Ishikawa (cell line): ENCODE measurements around the gene RFT1.
A peak's percentile ranks its signal among the peaks of the same experiment; 100 is the strongest.

Source experiments
- CEBPB ChIP-seq: IDR thresholded peaks from 2 replicates; pipeline ENCODE4 v1.6.1; 2012
- CREB1 ChIP-seq: IDR thresholded peaks from 2 replicates; pipeline ENCODE4 v1.6.1; 2012; ENCODE audit warnings: low read depth
- EGR1 ChIP-seq: IDR thresholded peaks from 2 replicates; pipeline ENCODE4 v1.6.1; 2012
- EP300 ChIP-seq: IDR thresholded peaks from 2 replicates; pipeline ENCODE4 v1.6.1; 2012; ENCODE audit warnings: borderline replicate concordance
- FOXM1 ChIP-seq: IDR thresholded peaks from 2 replicates; pipeline ENCODE4 v1.6.1; 2012; ENCODE audit warnings: low read depth, borderline replicate concordance
- MAX ChIP-seq: IDR thresholded peaks from 2 replicates; pipeline ENCODE4 v1.6.1; 2012
- NFIC ChIP-seq: IDR thresholded peaks from 2 replicates; pipeline ENCODE4 v1.6.1; 2012
- RAD21 ChIP-seq: IDR thresholded peaks from 2 replicates; pipeline ENCODE4 v1.6.1; 2012; ENCODE audit warnings: low read depth
- REST ChIP-seq: IDR thresholded peaks from 2 replicates; pipeline ENCODE4 v1.6.1; 2012; ENCODE audit warnings: low read depth, mild to moderate bottlenecking
- TAF1 ChIP-seq: IDR thresholded peaks from 2 replicates; pipeline ENCODE4 v1.6.1; 2012; ENCODE audit warnings: low read depth, mild to moderate bottlenecking
- TCF12 ChIP-seq: IDR thresholded peaks from 2 replicates; pipeline ENCODE4 v1.6.1; 2012; ENCODE audit warnings: low read depth
- TEAD4 ChIP-seq: IDR thresholded peaks from 2 replicates; pipeline ENCODE4 v1.6.1; 2012
- YY1 ChIP-seq: IDR thresholded peaks from 2 replicates; pipeline ENCODE4 v1.6.1; 2012; ENCODE audit warnings: low read depth
- ZBTB7A ChIP-seq: IDR thresholded peaks from 2 replicates; pipeline ENCODE4 v1.6.1; 2012; ENCODE audit warnings: low read depth
- TF ChIP-seq, protein P1 (sequence below): IDR thresholded peaks from 2 replicates; pipeline ENCODE4 v1.6.1; 2012

The RFT1 gene

GRCh38 chr3:53074366-53074696, 55.9 kb downstream of the RFT1 start:
- TF ChIP-seq EGR1 (no peak), TAF1 (no peak), NFIC (no peak), TCF12 (no peak), CEBPB (no peak), YY1 (no peak), FOXM1 (no peak), EP300 (no peak), TEAD4 (no peak), CREB1 (no peak), ZBTB7A (no peak), REST (no peak)

DNA sequence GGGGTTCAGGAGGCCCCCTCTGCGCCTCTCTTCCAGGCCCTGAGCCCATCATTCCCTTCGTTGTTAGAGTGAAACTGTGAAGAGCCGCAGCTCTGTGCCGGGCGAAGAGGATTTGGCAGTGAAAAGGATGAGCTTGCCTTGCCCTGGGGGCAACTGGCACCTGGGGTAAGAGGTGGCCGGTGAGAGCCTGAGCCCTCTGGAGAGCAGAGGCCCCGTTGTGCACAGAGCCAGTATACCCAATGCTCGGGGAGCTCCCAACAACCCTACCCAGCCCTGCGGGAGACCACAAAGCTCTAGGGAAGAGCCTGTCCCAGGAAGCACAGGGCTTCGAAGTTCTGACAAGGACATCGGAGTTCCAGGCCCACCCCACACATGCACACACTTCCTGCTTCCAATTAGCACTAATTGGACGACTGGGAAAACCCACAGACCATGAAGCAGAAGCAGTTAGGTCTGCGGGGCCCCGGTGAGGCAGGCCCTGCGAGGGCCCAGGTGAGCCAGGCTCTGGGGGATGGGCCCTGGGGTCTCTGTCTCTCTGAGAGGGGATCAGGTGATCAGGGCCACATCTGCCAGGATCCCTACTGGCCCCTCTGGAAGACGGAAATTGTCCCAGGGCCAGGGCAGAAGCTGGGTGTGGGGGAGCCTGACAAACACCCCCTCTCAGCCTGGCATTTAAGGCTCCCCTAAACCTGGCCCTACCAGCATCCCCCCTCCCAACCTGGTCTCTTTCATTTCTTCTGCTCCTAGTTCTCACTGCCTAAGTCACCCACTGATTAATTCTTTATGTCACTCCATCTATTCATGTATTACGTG, 56.5 kb downstream of the RFT1 start:
- TF ChIP-seq, protein P1, sequence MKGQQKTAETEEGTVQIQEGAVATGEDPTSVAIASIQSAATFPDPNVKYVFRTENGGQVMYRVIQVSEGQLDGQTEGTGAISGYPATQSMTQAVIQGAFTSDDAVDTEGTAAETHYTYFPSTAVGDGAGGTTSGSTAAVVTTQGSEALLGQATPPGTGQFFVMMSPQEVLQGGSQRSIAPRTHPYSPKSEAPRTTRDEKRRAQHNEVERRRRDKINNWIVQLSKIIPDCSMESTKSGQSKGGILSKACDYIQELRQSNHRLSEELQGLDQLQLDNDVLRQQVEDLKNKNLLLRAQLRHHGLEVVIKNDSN: no peak
- TF ChIP-seq CREB1: no peak
- TF ChIP-seq NFIC: no peak
- TF ChIP-seq ZBTB7A: no peak
- TF ChIP-seq FOXM1: no peak
- TF ChIP-seq TAF1: no peak
- no peak for TF ChIP-seq REST
- TF ChIP-seq TEAD4: no peak
- TF ChIP-seq TCF12: no peak
- no peak for TF ChIP-seq YY1
- TF ChIP-seq RAD21: no peak
- TF ChIP-seq EP300: no peak
- no peak for TF ChIP-seq EGR1
- TF ChIP-seq CEBPB: no peak
- no peak for TF ChIP-seq MAX

GRCh38 chr3:53072653-53073552, 57.3 kb downstream of the RFT1 start:
- TF ChIP-seq TEAD4 (no peak; the same call in 1 of the 2 replicates), FOXM1 (no peak), YY1 (0 out of 2 replicates have a peak, but pooled peaks have one; percentile 19), RAD21 (peak; percentile 92), MAX (peak; percentile 43; the same call in 1 of the 2 replicates), REST (no peak), CREB1 (no peak), EP300 (no peak), ZBTB7A (peak; percentile 92)
- TF ChIP-seq, protein P1: no peak
